Amniotic epithelial cell (primary cell): Measurements from ENCODE around the gene TRIM29.
"Not testable (repeated sequence)": the region's sequence is repeated elsewhere in the genome, so short reads cannot be mapped to it uniquely, and the experiment has no call there.

ENCODE experiments used
- DNase-seq: peaks from one replicate; pipeline ENCODE4 v3.0.0-alpha.2; 2010; ENCODE audit warnings: low read depth

Gene TRIM29

DNA sequence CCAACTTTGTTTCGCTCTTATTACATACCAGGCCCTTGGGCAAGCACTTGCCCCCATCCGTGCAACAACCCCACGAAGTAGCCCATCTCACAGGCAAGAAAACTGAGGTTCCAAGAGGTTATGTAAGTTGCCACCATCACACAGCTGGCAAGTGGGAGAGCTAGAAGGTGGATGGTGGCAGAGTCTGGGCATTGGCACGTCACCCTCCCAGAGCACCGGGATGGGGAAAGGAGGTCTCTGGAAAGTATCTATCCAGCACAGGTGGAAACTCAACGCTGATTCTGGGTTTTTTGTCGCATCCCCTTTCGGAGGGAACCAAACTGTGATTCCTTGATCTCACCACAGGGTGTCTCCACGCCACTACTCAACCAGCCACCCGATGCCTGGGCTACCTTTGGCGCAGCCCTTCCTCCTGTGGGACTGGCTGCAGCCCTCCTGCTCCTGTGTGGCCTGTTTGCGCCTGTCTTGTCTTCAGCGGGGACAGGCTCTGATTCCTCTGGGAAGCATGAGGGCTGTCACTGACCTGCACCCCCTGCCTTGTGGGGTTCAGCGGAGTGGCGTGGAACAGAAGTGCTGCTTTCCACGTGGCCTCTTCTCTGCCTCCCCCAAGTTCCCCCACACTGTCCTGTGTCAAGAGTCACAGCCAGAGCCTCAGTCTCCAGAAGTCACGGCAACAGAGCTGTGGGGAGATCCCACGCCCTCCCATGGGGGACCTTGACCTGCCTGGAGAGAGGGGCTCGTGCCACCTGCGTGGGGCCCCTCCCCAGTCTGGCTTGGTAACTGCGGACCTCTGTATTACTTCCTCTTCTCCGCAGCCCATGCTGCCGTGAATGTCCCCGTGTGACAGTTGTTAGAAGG, 34.4 kb upstream of the TRIM29 start:
- DNase-seq: peak; percentile 45

DNA sequence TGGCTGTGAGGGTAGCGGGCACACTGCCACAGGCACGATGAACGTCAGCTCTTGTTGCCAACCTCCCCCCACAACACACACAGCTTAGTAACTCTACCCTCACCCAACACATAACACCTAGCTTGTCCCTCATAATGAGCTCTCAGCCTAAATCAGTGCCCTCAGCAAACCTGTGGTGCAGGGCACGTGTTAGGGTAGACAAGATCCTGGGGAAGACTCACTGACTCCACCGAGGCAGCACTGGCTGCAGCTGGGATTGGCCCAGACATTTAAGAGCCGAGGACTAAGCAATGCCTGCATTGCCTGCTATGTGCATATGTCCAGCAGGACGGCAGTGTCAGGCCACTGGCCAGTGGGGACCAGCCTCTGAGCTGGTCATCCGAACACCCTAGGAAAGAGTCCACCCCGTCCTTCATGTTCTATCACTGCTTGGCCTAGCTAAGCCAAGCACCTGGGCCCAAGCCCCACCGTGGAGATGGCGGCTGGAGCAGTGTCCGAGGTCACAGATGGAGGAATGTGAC, 32.9 kb upstream of the TRIM29 start:
- no peak for DNase-seq

DNA sequence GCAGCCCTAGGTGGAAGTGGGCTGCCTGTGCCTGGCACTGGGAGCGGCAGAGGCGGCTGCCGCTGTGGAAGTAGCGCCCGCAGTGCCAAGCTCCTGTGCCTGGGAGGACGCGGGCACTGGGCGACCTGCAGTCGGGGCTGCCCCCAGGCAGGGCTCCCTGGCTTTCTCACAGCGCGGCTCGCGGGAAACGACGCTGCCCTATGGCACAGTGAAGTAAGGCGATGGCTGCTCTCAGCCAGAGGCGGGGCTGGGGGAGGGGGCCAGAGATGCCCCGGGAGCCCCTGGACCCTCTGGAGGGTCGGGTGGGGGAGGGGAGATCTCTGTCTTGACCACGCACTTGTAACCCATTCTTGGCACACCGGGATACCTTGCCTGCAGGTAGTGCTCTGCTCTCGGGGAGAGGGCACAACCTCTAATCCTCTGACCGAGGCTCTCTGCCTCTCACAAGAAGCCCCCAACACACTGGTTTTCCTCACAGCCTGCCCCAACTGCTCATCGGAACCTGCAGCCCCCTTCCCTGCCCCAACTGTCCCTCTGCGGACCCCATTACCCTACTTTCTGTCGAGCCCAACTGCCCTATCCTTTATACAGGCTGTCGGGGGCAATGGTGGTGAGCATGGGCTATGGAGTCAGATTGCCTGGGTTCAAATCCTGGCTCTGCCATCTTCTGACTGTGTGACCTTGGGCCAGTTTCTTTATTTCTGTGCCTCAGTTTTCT, 32.2 kb upstream of the TRIM29 start:
- no peak for DNase-seq

DNA sequence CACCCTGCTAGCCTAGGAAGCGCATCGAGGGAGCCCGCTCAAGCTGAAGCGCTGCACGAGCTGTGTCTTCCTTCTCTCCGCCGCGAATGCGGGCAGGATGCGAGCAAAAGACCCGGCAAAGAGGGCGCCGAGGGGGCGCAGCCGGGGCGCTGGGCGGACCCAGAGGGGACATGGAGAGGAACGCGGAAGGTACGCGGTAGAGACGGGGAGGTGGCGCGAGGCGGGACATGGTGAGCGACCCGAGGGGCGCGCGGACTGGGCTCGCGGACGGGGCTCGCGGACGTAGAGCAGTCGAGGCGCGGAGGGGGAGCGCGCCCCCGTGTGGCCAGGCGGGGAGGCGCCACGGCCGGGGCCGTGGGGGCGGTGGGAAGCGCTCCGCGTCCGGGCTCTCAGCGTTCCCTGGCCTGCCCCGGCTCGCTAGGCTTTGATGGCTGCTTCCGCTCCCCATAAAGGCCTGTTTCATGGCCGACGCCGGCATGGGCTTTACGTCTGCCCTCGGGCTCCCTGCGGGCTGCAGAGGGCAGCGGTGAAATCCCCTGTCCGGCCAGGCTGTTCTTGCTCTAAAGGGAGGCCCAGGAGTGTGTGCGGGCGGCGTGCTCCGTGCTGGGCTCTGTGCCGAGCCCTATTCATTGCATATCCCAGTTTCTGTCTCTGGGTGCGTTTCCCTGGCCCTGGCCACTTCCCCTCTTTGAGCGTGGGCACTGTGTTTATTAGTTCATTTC, 31.2 kb upstream of the TRIM29 start:
- peak; percentile 57 for DNase-seq

DNA sequence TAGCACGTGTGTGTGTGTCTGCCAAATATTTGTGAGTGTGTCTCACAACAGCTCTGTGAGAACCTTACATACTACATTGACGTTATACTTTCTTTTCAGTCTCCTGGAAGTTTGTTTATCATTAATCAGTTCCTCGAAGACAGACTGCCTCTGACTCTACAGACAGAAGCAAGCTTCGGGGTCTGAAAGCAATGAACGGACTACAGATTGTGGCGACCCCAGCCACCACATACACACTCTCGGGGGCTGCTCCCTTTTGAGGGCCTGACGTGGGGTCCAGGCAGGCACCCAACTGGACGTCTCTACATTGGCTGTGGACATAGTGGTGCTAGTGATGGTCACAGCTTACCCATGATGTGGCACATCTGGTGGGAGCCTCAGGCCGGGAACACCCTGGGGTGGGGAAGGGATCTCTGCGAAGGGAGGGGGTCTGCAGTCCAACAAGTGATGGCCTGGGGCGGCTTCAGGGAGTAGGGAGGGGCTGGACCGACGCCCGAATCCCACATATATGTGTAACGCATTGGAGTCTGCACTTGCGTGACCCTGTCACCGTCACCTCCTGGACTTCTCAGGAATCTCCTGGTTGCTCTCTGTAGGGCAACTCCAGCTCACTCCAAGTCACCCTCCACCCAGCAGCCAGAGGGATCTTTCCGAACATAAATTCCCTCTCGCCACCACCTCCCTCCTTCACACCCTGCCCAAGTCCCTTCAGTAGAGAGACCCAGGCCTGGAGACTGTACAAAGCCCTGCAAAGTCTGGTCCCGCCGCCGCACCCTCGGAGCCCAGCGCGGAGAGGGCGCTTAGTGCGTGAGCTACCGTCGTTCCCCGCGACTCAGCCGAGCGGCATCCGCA, 30.4 kb upstream of the TRIM29 start:
- DNase-seq: peak; percentile 5

DNA sequence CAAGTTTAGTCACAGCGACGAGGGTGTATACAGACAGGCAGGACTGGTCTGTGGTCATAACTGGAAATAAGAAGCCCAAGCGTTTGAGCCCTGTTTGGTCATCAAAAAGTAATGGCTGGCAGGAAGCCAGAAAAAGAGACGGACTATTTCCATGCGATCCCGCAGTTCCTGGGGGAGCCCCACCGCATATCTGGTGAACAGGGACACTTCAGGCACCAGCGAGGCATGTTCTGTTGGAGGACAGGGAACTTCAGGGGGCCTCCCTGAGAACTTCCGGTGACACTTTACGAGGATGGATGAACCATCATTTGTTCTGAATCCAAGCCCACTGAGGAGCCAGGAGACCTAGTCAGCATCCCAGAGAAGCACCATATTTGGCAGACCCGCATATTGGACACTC, 29.7 kb upstream of the TRIM29 start:
- DNase-seq: no peak

DNA sequence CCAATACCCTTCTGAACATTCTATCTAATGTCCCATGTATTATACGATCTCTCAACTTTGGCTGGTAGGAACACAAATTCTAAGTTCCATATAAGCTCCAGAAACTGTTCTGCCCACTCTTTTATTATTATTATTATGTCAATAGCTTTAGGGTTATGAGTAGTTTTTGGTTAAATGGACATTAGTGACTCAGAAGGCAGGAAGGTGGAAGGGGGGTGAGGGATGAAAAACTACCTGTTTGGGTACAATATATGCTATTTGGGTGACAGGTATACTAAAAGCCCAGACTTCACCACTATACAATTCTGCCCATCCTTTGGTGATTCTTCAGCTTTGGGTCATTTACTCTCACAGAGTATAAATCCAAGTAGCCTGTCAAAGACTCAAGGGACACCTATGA, 22.5 kb upstream of the TRIM29 start:
- no peak for DNase-seq

DNA sequence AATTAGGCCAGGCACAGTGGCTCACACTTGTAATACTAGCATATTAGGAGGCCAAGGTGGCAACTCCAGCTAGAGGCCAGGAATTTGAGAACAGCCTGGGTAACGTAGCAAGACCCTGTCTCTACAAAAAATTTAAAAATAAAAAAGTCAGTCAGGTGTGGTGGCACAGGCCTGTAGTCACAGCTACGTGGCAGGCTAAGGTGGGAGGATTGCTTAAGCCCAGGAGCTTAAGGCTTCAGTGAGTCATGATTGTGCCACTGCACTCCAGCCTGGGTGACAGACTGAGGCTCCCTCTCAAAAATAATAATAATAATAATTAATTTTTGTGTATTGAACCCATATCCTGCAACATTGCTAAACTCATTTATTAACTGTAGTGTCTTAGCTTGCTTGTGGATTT, 15.3 kb upstream of the TRIM29 start:
- no peak for DNase-seq

DNA sequence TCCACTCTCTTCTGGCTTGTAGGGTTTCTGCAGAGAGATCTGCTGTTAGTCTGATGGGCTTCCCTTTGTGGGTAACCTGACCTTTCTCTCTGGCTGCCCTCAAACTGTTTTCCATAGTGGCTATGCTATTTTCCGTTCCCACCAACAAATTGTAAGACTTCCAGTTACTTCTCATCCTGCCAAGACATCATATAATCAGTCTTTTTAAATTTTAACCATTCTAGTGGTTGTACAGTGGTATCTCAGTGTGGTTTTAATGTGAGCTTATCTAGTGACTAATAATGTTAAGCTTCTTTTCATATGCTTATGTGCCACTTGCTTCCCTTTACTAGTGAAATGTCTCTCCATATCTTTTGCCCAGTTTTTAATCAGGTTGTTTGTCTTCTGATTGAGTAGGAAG, 13.6 kb upstream of the TRIM29 start:
- DNase-seq: peak; percentile 60

DNA sequence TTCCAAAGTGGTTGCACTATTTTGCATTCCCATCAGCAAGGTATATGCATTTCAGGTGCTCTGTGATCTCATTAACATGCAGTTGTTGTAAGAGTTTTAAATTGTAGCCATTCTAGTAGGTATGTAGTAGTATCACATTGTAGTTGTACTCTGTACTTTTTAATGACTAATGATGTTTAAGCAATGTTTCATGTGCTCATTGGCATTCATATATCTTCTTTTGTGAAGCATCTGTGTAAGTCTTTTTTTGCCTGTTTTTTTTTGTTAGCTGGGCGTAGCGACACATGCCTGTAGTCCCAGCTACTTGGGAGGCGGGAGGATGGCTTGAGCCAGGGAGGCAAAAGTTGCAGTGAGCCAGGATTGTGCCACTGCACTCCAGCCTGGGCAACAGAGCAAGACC, 11.3 kb upstream of the TRIM29 start:
- no peak for DNase-seq

DNA sequence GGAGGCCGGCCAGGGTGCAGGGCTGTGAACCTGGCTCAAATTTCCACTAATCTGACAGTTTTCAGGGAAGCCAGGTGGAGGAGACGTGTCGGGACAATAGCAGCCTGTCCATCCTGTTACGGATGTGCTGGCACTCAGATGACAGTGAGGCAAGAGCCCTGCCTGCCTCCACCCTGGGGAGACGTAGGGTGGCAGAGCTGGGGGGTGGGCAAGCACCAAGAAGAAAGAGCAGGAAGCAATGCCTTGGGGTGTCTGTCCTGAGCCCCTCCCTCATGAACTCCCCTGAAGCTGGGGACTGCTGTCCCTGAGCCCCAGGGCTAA, 10.0 kb upstream of the TRIM29 start:
- no peak for DNase-seq

DNA sequence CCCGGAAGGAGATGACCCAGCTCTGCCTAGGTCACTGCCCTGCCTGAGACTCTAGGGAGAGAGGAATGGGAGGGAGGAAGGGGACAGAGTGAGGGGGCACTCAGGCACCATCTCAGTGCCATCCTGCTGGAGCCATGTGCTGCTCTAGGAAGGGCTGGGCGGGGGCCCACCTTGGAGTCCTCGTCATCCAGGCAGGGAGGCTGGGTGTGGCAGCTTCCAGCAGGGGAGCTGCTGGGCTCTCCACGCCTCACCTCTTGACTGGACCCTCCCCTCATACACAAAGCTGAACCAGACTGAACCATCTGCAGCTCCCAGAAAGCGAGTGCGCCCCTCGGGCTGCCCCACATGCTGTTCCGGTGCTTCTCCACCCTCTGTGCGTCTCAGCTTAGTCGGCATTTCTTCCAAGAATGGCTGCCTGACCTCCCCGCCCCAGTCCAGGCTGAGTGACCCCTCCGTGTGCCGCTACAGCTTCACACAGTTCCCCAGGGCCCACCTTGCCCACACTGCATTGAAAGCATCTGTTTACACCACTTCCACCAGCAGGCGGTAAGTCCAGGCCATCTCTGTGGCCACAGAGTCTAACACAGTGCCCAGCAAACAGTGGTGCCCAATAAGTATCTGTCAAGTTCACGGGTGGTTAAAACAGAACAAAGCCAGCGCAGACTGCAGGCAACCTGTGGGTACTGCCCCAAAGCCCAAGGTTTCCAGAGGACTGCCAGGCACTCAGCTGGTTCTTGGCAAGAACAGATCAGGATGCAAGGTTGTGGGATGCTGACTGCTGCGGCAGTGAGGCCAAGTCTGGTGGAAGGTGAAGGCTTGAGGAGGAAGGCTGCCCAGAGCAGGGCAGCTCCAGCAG, 9.4 kb upstream of the TRIM29 start:
- no peak for DNase-seq

DNA sequence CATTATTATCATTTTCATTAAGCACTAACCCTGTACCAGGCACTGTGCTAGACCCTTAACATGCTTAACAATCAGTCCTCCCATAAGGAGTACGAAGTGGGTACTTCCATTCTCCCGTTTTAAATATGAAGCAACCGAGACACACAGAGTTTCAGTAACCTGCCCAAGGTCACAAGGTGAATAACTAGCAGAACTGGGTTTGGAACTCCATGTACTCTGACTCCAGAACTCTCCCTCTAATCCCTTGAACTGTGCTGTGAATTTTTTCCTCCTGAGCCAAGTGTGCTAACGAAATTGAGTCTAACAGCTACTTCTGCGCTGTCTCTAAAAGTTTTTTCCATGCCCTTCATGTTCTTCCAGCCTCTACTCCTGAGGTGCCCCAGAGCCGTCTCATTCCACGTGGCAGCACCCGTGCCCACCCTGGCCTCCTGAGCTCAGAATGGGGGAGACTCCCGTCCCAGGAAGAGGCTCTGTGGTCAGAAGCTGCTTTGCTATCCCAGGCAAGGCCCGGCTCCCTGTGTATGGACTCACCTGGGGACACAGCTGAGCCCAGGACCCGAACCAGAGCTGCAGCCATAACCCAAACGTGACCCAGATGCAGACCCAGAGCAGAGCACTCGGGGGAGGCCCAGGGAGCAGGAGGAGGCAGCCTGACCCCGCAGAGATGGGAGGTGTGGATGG, 8.6 kb upstream of the TRIM29 start:
- DNase-seq: no peak

DNA sequence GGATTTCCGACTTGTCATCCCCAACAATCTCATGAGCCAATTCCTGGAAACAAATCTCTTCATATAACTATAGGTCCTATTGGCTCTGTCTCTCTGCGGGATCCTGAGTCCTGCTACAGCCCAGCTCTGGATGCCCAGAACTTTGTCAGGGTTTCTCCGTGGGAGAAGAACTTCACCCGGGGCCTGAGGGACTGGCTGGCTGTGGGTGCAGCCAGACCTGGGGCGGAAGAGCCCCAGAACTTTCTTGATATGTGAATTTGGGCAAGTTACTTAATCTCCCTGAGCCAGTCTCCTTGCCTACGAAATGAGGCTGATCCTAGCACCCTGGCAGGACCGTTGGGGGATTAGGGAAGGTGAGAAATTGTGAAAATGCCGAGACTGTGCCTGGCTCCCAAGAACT, 6.6 kb upstream of the TRIM29 start:
- no peak for DNase-seq

DNA sequence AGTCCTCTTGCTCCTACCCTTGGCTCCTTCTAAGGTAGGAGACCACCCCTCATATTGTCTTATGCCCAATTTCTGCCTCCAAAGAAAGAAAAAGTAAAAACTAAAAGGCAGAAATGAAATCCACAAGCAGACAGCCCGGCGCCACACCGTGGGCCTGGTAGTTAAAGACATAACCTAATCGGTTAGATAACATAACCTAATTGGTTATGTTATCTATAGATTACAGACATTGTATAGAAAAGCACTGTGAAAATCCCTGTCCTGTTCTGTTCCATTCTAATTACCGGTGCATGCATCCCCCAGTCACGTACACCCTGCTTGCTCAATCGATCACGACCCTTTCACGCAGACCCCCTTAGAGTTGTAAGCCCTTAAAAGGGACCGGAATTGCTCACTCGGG, 5.6 kb upstream of the TRIM29 start:
- DNase-seq: not testable (repeated sequence)

DNA sequence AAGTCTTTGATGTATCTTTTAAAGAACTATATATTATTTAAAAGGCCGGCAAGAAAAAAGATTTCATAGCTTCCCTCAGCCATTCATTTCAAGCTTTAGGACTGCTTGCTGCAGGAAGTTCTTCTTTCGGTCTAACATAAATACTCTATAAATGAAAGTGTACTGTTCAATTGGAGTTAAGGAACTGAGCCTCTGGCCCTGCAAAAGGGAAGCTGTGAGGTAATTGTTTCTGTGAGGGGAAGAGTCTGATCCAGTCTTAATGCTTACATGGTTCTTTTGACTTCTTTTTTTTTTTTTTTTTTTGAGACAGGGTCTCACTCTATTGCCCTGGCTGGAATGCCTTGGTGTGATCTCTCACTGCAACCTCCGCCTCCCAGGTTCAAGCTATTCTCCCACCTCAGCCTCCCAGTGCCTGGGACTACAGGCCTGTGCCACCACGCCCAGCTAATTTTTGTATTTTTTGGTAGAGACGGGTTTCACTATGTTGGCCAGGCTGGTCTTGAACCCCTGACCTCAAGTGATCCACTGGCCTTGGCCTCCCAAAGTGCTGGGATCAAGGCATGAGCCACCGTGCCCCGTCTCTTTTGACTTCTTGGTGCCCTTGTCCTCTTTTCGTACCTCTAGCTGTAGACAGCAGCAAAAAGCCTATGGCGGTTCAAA, 4.7 kb upstream of the TRIM29 start:
- no peak for DNase-seq

DNA sequence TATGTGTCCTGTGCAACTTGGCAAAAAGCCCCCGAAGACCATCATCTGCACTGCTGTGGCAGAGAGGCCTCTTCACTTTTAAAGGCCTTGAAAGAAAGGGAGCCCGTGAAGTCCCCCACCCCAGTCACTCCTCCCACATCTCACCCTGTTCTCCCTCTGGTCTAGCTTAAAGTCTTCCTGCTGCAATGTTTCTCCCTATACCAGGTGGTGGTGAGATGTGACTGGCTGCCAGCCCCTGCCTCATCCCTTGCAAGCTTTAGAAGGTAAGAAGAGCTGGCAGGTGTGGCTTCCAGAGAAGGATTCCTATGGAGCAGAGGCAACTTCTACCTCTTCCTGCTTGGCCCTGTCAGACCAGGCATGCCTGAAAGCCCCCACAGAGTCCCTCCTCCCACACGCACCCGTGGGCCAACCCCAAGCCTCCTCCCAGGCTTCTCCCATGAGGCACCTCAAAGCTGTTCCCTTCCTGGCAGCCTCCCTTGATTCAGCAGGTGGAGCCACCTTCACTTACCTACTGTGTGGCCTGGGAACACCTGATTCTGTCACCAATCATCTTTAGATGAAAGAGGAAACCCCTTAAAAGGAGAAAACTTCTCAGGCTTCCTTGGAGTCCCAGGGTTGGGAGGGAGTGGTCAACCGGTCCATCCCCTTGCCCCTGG, 4.0 kb upstream of the TRIM29 start:
- DNase-seq: no peak

DNA sequence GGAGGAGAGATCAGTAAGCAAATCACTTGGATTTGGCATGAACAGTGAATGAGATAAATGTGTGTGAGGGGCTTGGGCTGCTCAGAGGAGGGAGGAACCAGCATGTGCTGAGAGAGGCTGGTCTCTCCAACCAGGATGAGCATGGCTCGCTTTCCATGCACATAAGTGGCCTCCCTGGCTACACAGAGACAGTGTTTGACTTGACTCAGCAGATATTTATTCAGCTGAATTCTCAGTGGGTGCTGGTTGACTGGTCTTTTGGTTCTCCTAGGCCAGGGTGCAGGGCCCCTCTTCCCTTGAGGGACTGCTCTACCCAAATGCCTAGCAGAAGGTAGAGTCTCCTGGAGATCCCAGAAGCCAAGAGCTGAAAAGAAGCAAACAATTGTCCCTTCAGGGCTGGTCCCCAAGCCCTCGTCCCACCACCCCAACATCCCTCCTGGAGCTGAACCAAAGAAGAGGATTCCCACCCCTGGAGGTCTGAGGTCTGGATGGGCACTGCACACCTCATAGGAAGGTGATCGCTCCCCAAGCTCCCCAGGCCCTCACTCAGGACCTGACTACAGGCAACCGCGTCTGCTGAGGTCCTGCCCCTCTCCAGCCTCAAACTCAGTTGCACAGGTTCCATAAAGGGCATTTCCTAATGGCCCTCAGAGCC, 3.3 kb upstream of the TRIM29 start:
- DNase-seq: no peak
